Measurements from ENCODE around the gene METTL18.

Gene METTL18

DNA sequence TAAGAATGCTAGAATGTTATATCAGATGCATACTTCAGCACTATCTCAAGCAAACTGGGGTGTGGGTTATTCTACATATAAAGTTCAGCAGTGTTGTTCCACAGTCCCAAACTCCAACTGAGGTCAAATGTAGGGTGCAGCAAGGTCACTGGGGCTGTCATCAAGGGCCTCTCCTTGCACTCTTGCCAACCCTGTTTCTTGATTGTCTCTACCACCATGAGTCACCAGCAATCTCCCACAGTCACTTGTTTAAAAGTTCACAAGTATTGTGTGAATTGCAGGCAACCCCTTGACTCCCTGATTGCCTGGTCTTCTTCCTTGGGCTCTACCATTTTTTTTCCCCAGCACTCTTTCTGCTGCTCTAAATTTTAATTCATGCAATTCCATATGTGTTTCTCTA is 10.6 kb downstream of the METTL18 start:
- no peak for DNase-seq

DNA sequence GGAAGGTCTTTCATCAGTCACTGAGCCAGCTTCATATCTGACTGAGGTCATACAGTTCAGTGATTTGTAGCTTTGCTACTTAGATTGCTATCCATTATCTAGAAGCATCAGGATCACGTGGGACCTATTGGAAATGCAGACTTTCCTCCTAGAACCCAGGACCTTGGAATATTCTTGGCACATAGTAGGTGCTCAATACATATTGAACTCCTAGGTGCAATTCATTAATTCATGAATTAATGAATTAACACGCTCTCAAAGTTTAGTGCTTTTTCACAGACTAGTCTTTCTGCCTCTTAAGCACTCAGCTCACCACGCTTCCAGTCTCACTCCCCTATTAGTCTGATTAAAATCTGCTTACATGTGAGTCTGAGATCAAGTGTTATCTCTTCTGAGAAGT is 12.1 kb downstream of the METTL18 start:
- no peak for DNase-seq

DNA sequence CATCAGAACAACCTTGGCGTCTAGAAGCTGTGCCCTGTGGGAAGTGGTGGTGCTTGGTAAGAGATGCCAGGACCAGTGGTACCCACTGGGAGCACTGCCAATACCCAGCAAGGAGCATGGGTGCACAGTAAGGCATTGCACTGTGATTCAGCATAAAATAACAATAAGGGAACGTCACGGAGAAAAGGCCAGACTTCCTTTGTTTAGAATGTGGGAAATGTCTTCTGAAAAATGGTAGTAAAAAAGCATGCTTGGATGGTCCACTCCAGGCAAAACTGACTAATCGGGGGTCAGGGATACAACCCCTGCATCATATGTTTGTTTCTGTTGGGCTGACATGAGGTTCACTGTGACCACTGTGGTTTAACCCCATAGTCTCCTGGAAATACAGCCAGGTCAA is 14.7 kb downstream of the METTL18 start:
- no peak for DNase-seq

DNA sequence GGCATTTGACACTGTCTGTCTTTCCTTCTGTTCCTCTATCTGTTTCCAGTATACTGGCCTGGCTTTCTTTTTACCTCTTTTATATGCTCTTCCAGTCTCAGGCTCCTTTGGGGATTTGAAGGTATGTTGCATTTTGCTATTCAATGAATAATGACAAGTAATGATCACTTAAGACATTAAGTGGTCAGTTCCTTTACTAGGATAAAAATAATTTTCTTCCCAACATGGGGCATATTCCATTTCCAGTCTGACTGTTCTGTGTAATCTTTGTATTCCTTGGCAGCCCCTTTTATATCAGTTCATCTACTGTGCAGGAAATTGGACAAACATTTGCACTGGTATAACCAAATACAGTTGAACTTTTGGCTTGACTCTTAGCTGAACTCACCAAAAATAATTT is 15.6 kb downstream of the METTL18 start:
- DNase-seq: no peak

DNA sequence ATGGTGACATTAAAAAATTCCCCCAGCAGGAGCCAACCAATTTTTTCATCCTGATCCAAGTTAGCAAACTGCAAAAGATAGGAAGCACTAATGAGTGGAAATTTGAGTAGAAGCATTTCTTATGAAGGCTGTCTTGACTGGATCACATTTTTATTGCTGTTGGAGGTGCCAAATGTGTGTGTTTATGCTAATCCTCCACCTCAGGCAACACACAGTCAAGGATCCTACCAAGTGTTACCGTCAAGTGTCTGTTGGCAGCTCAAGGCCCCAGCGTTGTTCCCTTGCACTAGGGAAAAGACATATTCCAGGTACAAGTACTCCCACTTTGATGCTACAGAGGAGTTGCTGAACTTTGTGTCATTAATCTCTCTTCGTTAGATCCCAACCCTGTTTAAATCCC is 18.3 kb downstream of the METTL18 start:
- DNase-seq: no peak

DNA sequence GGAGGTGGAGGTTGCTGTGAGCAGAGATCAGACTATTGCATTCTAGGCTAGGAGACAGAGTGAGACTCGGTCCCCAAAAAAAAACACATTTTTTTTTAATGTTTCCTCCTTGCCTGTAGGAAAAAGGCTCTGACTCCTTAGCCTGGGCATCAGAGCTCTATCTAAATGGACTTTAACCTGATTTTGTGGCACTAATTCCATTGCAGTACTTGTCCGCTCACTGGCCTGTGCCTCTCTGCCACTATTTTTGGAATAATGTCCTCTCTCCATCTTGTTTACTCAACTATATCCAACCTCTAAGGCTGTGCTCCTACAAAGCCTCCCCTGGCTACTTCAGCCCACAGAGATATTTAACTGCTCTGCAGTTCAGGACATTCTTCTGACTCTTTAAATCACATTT is 26.5 kb downstream of the METTL18 start:
- no peak for DNase-seq

DNA sequence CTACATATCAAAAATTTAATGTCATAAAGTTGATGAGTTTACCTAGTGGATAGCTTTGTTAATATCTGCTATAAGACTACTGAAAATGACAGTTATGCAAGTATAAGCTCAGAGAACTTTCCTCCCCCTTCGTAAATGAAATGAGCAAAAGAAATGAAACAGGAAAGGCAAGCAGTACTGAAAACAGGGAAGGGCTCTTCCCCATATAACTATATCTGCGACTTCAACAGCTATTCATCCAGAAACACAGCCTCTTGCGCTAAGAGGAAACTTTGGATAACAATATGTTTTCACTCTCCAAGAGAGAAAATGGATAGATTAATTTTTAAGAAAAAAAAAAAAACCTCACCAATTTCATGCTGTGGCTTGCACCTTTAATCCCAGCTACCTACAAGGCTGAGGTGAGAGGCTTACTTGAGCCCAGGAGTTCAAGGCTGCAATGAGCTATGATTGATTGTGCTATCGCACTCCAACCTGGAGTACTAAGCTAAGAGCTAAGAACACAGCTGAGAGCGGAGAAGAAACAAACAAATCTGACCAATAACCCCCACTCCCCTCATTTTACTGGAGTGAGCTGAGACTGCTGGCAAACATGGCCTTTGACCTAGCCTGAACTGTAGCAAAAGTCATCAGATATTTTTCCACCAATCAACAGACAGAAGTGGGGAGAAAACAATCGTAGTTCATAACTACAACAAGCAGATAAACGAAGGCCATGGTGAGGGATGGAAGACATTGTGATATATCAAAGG is 29.0 kb downstream of the METTL18 start:
- no peak for DNase-seq

DNA sequence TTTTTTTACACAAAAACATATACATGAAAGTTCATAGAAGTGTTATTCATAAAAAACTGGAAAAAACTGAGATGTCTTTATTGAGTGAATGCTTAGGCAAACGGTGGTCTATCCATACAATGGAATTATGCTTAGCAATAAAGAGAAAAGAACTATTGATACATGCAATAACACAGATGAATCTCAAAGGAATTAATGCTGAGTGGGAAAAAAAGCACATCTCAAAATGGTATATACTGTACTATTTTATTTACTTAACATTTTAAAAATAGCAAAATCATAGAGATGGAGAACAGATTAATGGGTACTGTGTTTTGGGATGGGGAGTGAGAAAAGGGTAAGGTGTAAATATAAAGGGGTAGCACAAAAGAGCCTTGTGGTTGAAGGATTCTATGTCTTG is 29.8 kb downstream of the METTL18 start:
- no peak for DNase-seq

DNA sequence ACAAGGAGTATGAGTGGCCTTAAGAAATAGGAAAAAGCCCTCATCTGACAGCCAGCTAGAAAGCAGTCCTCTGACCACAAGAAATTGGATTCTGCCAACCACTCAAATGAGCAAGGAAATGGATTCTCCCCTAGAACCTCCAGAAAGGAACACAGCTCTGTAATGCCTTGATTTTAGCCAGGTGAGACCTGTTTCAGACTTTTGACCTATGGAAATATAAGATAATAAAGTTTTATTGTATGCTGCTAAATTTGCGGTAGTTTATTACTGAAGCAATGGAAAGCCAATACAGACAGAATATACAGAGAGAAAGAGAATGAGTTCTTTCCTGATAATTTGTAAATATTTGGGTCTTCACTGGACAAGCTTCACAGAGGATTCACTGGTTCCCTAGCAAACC is 32.0 kb downstream of the METTL18 start:
- no peak for DNase-seq

DNA sequence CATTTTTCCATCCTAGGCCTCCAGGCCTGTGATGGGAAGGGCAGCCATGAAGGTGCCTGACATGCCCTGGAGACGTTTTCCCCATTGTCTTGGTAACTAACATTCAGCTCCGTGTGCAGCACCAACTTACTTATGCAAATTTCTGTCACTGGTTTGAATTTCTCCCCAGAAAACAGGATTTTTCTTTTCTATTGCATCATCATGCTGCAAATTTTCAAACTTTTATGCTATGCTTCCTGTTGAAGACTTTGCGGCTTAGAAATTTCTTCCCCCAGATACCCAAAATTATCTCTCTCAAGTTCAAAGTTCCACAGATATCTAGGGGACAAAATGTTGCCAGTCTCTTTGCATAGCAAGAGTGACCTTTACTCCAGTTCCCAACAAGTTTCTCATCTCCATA is 35.7 kb downstream of the METTL18 start:
- no peak for DNase-seq

DNA sequence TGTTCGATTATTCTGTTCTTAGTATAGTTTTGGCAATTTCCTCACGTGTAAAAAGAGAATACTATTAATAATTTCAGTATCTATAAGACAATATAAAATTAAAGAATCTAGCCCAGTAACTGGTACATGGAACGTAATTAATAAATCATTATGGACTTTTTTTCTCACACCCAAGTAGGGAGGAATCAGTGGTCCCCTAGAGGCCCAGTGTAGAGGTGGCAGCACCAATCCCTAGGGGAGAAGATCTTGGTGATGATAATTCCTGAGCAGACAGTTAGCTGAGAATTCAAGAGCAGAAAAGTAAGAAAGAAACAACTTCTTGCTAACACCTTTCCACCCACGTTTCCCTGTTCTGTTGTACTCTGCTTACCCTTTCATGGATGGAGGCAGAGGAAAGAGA is 41.2 kb downstream of the METTL18 start:
- DNase-seq: no peak

DNA sequence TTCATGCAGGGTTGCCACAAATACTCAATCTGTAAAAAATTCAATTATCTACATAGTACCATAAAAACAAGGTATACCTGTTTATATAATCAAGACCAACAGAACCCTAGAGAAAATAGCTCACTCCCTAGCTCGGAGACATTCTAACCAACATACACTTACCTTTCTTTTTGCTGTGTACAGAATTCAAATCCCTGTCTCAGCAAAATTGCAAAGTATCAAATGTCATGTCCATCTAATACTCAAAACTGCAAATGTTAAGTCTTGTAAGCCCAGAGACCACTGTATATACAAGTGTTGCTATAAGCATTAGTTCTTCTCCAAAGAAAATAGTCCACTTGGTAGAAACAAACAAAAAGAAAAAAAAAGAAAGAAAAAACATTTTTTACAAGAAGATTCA is 44.7 kb downstream of the METTL18 start:
- no peak for DNase-seq

DNA sequence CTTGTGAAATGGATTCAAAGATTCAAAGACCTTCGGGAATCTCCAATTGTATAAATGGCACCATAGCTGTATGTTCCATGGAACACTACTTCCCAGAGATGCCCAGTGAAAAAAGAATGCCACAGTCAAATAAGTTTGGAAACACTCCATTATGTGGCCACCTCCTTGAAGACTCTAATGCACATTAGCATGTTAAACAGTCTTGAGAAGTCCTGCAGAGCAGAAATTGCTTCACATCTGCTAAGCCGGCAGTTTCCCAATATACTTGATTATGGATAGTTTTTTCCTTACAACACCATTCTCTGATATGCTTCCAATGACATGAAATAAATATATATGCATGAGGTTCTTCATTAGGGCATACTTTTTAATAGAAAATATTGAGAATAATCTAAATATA is 48.2 kb downstream of the METTL18 start:
- no peak for DNase-seq

DNA sequence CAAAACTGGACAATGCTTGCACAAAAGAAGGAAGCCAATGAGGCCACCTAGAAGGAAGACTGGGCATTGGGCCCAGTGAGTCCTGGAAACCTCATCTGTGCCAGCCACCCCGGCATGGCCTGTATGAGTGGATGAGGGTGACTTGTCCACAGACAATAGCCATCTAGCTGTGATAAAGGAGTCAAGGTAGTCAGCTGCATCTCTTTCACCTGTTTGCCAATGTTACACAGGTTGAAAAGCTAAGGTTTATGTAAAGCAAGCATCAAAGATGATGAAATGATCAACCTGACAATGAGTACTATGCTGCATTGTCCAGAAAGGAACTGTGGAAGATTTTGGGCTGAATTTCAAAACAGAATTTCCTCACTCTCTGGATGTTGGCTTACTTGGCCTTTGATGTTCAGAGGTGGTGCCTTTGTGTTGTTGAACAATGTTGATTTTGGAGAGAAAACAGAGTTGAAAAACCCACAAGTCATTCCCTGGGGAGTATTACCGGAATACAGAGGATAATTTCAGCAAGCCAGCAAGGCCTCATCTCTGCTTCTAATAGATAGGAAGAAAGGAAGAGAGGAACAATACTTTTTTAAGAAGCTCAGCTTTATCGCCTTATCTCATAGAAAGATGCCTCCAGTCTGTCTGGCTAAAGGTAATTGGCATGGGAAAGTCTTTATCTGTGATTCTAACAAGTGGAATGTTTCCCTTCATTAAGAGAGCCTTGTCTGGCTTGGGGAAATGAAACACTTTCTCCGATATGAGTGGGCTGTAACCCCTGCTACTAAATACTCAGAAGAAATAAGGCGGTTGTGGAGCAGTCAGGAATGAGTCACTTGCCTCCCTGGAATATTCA is 49.5 kb downstream of the METTL18 start:
- DNase-seq: no peak
